B cell (primary cell): ENCODE measurements around the gene CCDC178. TPM values are rescaled to one million over a fixed set of nuclear protein-coding genes. Genes with fewer than 3 reads are reported as not detected.

ENCODE experiments used
- ATAC-seq: fragments of 200-7000 bp; cut with Tn5 transposase; one replicate; pipeline ENCODE4 v1.10.0; 2021; ENCODE audit warnings: low read depth, mild to moderate bottlenecking, moderate number of reproducible peaks, moderate library complexity
- CTCF ChIA-PET: fragments of 350-600 bp; sonication (Branson Sonifier 250); formaldehyde crosslinking; loops from one replicate; lab custom pipeline; 2021; ENCODE audit warnings: antibody characterized with exemption, inconsistent platforms; lab: Charles Lee
- POLR2A ChIA-PET: fragments of 350-600 bp; sonication (Branson Sonifier 250); formaldehyde crosslinking; loops from one replicate; lab custom pipeline; 2021; ENCODE audit warnings: antibody characterized with exemption; lab: Charles Lee
- DNase-seq: peaks from one replicate; pipeline ENCODE4 v3.0.0; 2013
- H2AFZ ChIP-seq: 2 replicates; pipeline ENCODE4 v1.6.1; 2012; ENCODE audit warnings: mild to moderate bottlenecking, low read depth, low read length; ENCODE audit not compliant: insufficient read depth, poor library complexity, severe bottlenecking
- H3K27ac ChIP-seq, 2 donors: 1 replicate in 1 of 2; 2 replicates in 1 of 2; pipeline ENCODE4 v1.5.1; 2012 to 2013; ENCODE audit warnings: low read length in 2 of 2, mild to moderate bottlenecking in 2 of 2, moderate library complexity in 1 of 2
- H3K27me3 ChIP-seq, 4 experiments: fragments of 200-600 bp in 1 of 4; sonication (generic) in 1 of 4; replicated peaks in 1 of 4; 1 replicate in 2 of 4; 2 replicates in 2 of 4; pipeline versions ENCODE4 v1.6.1 to v1.7.0; 2013 to 2016; ENCODE audit warnings: low read length in 3 of 4, mild to moderate bottlenecking in 2 of 4, mixed read lengths in 1 of 4, moderate library complexity in 1 of 4; ENCODE audit not compliant: insufficient read depth in 4 of 4, control insufficient read depth in 3 of 4; ENCODE audit errors: control extremely low read depth in 1 of 4
- H3K36me3 ChIP-seq, 2 experiments: replicated peaks in 1 of 2; 1 replicate in 1 of 2; 2 replicates in 1 of 2; pipeline versions ENCODE4 v1.6.1 to v1.7.1; 2013; ENCODE audit warnings: low read length in 1 of 2; ENCODE audit not compliant: insufficient read depth in 2 of 2, control insufficient read depth in 1 of 2; ENCODE audit errors: control extremely low read depth in 1 of 2, extremely low read depth in 1 of 2
- H3K4me1 ChIP-seq, 2 donors: fragments of 200-600 bp in 1 of 2; sonication (generic) in 1 of 2; 1 replicate in 1 of 2; 2 replicates in 1 of 2; pipeline versions ENCODE4 v1.5.1 to v1.6.1; 2013 to 2017; ENCODE audit warnings: low read length in 2 of 2; ENCODE audit not compliant: control insufficient read depth in 2 of 2, insufficient read depth in 2 of 2
- H3K4me2 ChIP-seq: replicated peaks from 2 replicates; pipeline ENCODE3; 2012; ENCODE audit warnings: mild to moderate bottlenecking, low read depth, low read length; ENCODE audit not compliant: poor library complexity, severe bottlenecking
- H3K4me3 ChIP-seq, 5 experiments: fragments of 200-600 bp in 1 of 5; sonication (generic) in 1 of 5; 1 replicate in 3 of 5; 2 replicates in 2 of 5; pipeline versions ENCODE4 v1.5.1 to v1.7.0; 2011 to 2016; ENCODE audit warnings: low read length in 4 of 5, mild to moderate bottlenecking in 4 of 5, low read depth in 2 of 5, control low read depth in 1 of 5, moderate library complexity in 1 of 5; ENCODE audit not compliant: insufficient read depth in 1 of 5; ENCODE audit errors: control extremely low read depth in 1 of 5, extremely low read depth in 1 of 5
- H3K79me2 ChIP-seq: fragments of 200-600 bp; sonication (generic); one replicate; pipeline ENCODE4 v1.6.0; 2016; ENCODE audit warnings: low read length; ENCODE audit not compliant: control insufficient read depth, insufficient read depth
- H3K9ac ChIP-seq: fragments of 200-600 bp; sonication (generic); 2 replicates; pipeline ENCODE4 v1.6.1; 2017; ENCODE audit warnings: mild to moderate bottlenecking, low read length, moderate library complexity
- H3K9me3 ChIP-seq, 3 donors: one replicate each; pipeline versions ENCODE4 v1.6.1 to v1.7.1; 2013; ENCODE audit warnings: low read length in 2 of 3; ENCODE audit not compliant: control insufficient read depth in 2 of 3, insufficient read depth in 1 of 3; ENCODE audit errors: control extremely low read depth in 1 of 3
- H4K20me1 ChIP-seq: 2 replicates; pipeline ENCODE4 v1.6.0; 2012; ENCODE audit warnings: mild to moderate bottlenecking, low read length; ENCODE audit not compliant: insufficient read depth, control insufficient read depth, poor library complexity, severe bottlenecking
- H3K27ac Mint-ChIP-seq: one replicate; pipeline ENCODE4 v1.8.0; 2021; ENCODE audit warnings: mixed read lengths
- H3K27me3 Mint-ChIP-seq: one replicate; pipeline ENCODE4 v1.8.0; 2021; ENCODE audit warnings: mixed read lengths
- H3K4me1 Mint-ChIP-seq: one replicate; pipeline ENCODE4 v1.8.0; 2021; ENCODE audit warnings: mixed read lengths
- H3K4me3 Mint-ChIP-seq: one replicate; pipeline ENCODE4 v1.8.0; 2021; ENCODE audit warnings: mixed read lengths
- H3K9me3 Mint-ChIP-seq: one replicate; pipeline ENCODE4 v1.8.0; 2022; ENCODE audit warnings: mixed read lengths; ENCODE audit not compliant: insufficient read depth
- EZH2 ChIP-seq: IDR thresholded peaks from 2 replicates; pipeline ENCODE4 v1.6.1; 2012; ENCODE audit warnings: borderline replicate concordance, low read depth, mild to moderate bottlenecking, moderate library complexity, low read length; ENCODE audit not compliant: insufficient read depth, poor library complexity, severe bottlenecking
- WGBS: methylation state at CpG from one replicate; pipeline ENCODE4 v1.1.5; 2013; ENCODE audit warnings: missing lambda C conversion rate; ENCODE audit not compliant: insufficient coverage; 5-methylcytosine and 5-hydroxymethylcytosine counted together
- intact Hi-C: fragments of 100-400 bp; cut with micrococcal nuclease; formaldehyde crosslinking; loops from one replicate; pipeline ENCODE4 v1.10.0; 2022
- polyA plus RNA-seq: library from polyadenylated mRNA; depleted of rRNA; stranded (reverse); fragments of >200 nt; gene quantifications from 2 replicates; pipeline ENCODE4 v1.2.3, GENCODE V29; 2012
- total RNA-seq, 2 donors: library from RNA; stranded (reverse); fragments of 120-200 nt in 1 of 2; gene quantifications; 1 replicate in 1 of 2; 2 replicates in 1 of 2; pipeline versions ENCODE4 v1.2.3 to v1.2.4, GENCODE V29; 2013 to 2022
- TF ChIP-seq, protein P1 (sequence below): fragments of 200-600 bp; IDR thresholded peaks from one replicate; pipeline ENCODE4 v1.8.0; 2022; ENCODE audit warnings: antibody characterized with exemption, mild to moderate bottlenecking

Gene CCDC178
- total and polyA plus RNA-seq, 2 donors (not counting 1 experiment from before 2014, with no cell fraction given), result not detected

- whole genome bisulfite sequencing, result 100% methylated on average over 1 of the region's 1 CpG
- no peaks in the 10 kb centered on the region for H4K20me1 ChIP-seq
- no peak overlapping the region for H2AFZ ChIP-seq
- no peaks in the 10 kb centered on the region for H3K9me3 ChIP-seq
- H3K9ac ChIP-seq, result no peak overlapping the region
- H3K27me3 ChIP-seq, result no peaks in the 10 kb centered on the region
- H3K79me2 ChIP-seq, result no peaks in the 10 kb centered on the region
- no peak overlapping the region for H3K27ac ChIP-seq
- H3K4me3 ChIP-seq, result no peak overlapping the region
- Mint-ChIP-seq H3K9me3 (no peaks in the 10 kb centered on the region), H3K27me3 (no peaks in the 10 kb centered on the region), H3K4me3 (no peak overlapping the region), H3K27ac (no peak overlapping the region), H3K4me1 (no peaks in the 10 kb centered on the region)
- no peak overlapping the region for H3K4me2 ChIP-seq
- no peaks in the 10 kb centered on the region for H3K4me1 ChIP-seq
- no peak for DNase-seq
- CTCF ChIA-PET, result no interaction called here
- POLR2A ChIA-PET, result no interaction called here
- no peak for ATAC-seq
- TF ChIP-seq, protein P1, sequence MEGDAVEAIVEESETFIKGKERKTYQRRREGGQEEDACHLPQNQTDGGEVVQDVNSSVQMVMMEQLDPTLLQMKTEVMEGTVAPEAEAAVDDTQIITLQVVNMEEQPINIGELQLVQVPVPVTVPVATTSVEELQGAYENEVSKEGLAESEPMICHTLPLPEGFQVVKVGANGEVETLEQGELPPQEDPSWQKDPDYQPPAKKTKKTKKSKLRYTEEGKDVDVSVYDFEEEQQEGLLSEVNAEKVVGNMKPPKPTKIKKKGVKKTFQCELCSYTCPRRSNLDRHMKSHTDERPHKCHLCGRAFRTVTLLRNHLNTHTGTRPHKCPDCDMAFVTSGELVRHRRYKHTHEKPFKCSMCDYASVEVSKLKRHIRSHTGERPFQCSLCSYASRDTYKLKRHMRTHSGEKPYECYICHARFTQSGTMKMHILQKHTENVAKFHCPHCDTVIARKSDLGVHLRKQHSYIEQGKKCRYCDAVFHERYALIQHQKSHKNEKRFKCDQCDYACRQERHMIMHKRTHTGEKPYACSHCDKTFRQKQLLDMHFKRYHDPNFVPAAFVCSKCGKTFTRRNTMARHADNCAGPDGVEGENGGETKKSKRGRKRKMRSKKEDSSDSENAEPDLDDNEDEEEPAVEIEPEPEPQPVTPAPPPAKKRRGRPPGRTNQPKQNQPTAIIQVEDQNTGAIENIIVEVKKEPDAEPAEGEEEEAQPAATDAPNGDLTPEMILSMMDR, result no peak
- TF ChIP-seq EZH2, result no peak
- intact Hi-C loops, result no loop called here
- H3K36me3 ChIP-seq, result no peaks in the 10 kb centered on the region
Measured at GRCh38 chr18:33467531-33467930, 27.0 kb upstream of the CCDC178 start.

- no peaks in the 10 kb centered on the region for H3K9me3 ChIP-seq
- intact Hi-C loops, result no loop called here
- no peak overlapping the region for H3K4me2 ChIP-seq
- no peaks in the 10 kb centered on the region for H4K20me1 ChIP-seq
- H3K4me1 ChIP-seq, result no peaks in the 10 kb centered on the region
- H3K9me3 Mint-ChIP-seq, result no peaks in the 10 kb centered on the region
- DNase-seq, result no peak
- no peaks in the 10 kb centered on the region for H3K36me3 ChIP-seq
- POLR2A ChIA-PET, result no interaction called here
- no peaks in the 10 kb centered on the region for H3K79me2 ChIP-seq
- H3K27me3 Mint-ChIP-seq, result no peaks in the 10 kb centered on the region
- no peak overlapping the region for H3K27ac Mint-ChIP-seq
- no peak overlapping the region for H3K27ac ChIP-seq
- no peak overlapping the region for H3K4me3 Mint-ChIP-seq
- TF ChIP-seq, protein P1, result no peak
- no peak for TF ChIP-seq EZH2
- H3K27me3 ChIP-seq, result no peaks in the 10 kb centered on the region
- no peak overlapping the region for H3K4me3 ChIP-seq
- CTCF ChIA-PET, result no interaction called here
- WGBS, result no CpG with 5 or more reads among the region's 1 CpG
- H2AFZ ChIP-seq, result no peak overlapping the region
- H3K9ac ChIP-seq, result no peak overlapping the region
- H3K4me1 Mint-ChIP-seq, result no peaks in the 10 kb centered on the region
- ATAC-seq, result no peak
Measured at GRCh38 chr18:33466822-33467221, 26.3 kb upstream of the CCDC178 start.
